Calu3 (cell line): ENCODE measurements around the gene SLC35B3. TPM values are rescaled to one million over a fixed set of nuclear protein-coding genes. Genes with fewer than 3 reads are reported as not detected.
"Not testable (repeated sequence)": the region's sequence is repeated elsewhere in the genome, so short reads cannot be mapped to it uniquely, and the experiment has no call there.

ENCODE experiments used
- BruUV-seq: library from RNA; stranded (reverse); fragments of 400-500 nt; replicated peaks from 2 replicates; lab custom pipeline; 2021; lab: Mats Ljungman, UMichigan
- CTCF ChIA-PET: fragments of 300-600 bp; sonication (Branson Sonifier 250); formaldehyde crosslinking; loops from one replicate; lab custom pipeline; 2022; ENCODE audit warnings: antibody characterized with exemption; lab: Charles Lee
- DNase-seq: peaks from one replicate; pipeline ENCODE4 v3.0.0; 2022
- H3K27ac Mint-ChIP-seq: one replicate; pipeline ENCODE4 v1.8.0; 2022; ENCODE audit warnings: mixed read lengths; ENCODE audit not compliant: unreplicated experiment
- H3K27me3 Mint-ChIP-seq: one replicate; pipeline ENCODE4 v1.8.0; 2022; ENCODE audit warnings: mixed read lengths; ENCODE audit not compliant: unreplicated experiment
- H3K36me3 Mint-ChIP-seq: one replicate; pipeline ENCODE4 v1.8.0; 2022; ENCODE audit warnings: mild to moderate bottlenecking, moderate library complexity, mixed read lengths; ENCODE audit not compliant: insufficient read depth, unreplicated experiment
- H3K4me1 Mint-ChIP-seq: one replicate; pipeline ENCODE4 v1.8.0; 2022; ENCODE audit warnings: mild to moderate bottlenecking, low read depth, mixed read lengths; ENCODE audit not compliant: unreplicated experiment
- H3K4me3 Mint-ChIP-seq: one replicate; pipeline ENCODE4 v1.8.0; 2022; ENCODE audit warnings: mild to moderate bottlenecking, low read depth, moderate library complexity, mixed read lengths; ENCODE audit not compliant: unreplicated experiment
- H3K9me3 Mint-ChIP-seq: one replicate; pipeline ENCODE4 v1.8.0; 2022; ENCODE audit warnings: low read depth, mixed read lengths; ENCODE audit not compliant: unreplicated experiment
- intact Hi-C: fragments of 100-400 bp; cut with micrococcal nuclease; formaldehyde crosslinking; loops from one replicate; pipeline ENCODE4 v1.10.0; 2022; ENCODE audit not compliant: unreplicated experiment
- total RNA-seq: library from RNA; stranded (reverse); gene quantifications from 2 replicates; pipeline ENCODE4 v1.2.3, GENCODE V29; 2022
- TF ChIP-seq, protein P1 (sequence below): fragments of 200-600 bp; IDR thresholded peaks from one replicate; pipeline ENCODE4 v1.8.0; 2022; ENCODE audit warnings: antibody characterized with exemption; ENCODE audit not compliant: unreplicated experiment

SLC35B3 gene
- total RNA-seq, 1 experiment from 2014 or later: 11.0 TPM

DNA sequence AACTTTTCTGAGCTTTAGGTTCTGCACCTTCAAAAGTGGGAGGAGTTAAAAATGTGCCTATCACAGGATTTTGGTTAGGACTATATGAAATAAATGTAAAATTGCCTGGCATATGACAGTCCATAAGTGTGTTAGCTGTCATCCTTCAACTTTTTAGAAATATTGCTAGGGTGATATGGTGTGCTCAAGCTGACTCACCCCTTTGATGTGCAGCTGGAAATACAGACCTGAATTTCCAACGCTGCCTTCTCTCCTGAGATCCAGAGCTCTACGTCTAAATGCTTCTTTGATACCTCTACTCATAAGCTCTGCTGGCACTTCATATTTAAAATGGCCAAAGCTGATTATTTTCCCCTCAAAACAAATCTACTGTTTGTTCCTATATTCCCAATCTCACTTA is 2.7 kb downstream of the SLC35B3 start:
- H3K27ac Mint-ChIP-seq: no peak overlapping the region
- H3K36me3 Mint-ChIP-seq: peaks cover 15% of the 10 kb centered on the region
- TF ChIP-seq, protein P1, sequence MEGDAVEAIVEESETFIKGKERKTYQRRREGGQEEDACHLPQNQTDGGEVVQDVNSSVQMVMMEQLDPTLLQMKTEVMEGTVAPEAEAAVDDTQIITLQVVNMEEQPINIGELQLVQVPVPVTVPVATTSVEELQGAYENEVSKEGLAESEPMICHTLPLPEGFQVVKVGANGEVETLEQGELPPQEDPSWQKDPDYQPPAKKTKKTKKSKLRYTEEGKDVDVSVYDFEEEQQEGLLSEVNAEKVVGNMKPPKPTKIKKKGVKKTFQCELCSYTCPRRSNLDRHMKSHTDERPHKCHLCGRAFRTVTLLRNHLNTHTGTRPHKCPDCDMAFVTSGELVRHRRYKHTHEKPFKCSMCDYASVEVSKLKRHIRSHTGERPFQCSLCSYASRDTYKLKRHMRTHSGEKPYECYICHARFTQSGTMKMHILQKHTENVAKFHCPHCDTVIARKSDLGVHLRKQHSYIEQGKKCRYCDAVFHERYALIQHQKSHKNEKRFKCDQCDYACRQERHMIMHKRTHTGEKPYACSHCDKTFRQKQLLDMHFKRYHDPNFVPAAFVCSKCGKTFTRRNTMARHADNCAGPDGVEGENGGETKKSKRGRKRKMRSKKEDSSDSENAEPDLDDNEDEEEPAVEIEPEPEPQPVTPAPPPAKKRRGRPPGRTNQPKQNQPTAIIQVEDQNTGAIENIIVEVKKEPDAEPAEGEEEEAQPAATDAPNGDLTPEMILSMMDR: no peak
- CTCF ChIA-PET: no interaction called here
- intact Hi-C loops: no loop called here
- no peaks in the 10 kb centered on the region for H3K27me3 Mint-ChIP-seq
- DNase-seq: no peak
- no TSS peak for BruUV-seq
- H3K4me3 Mint-ChIP-seq: peak overlapping the region; percentile 99
- no peaks in the 10 kb centered on the region for H3K9me3 Mint-ChIP-seq
- peaks cover 17% of the 10 kb centered on the region for H3K4me1 Mint-ChIP-seq

DNA sequence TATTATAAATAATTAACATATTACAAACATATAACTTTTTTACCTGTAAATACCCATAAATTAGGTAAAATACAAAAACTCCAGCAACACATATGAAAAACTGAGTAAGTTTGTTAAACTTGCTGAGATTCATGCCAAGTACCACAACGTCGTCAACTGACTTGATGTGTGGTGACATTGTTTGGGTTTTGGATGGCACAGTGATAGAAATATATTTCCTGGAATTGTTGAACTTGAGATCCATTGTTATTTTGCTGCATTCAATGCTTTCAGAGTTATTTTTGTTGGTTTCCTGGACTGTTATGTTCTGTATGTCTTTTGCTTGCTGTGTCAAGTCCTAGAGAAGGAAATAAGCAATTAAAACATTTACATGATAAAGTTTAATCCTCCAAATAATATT is 5.5 kb downstream of the SLC35B3 start:
- no TSS peak for BruUV-seq
- intact Hi-C loops: no loop called here
- no peaks in the 10 kb centered on the region for H3K9me3 Mint-ChIP-seq
- H3K36me3 Mint-ChIP-seq: peaks cover 15% of the 10 kb centered on the region
- peaks cover 17% of the 10 kb centered on the region for H3K4me1 Mint-ChIP-seq
- no peak for DNase-seq
- CTCF ChIA-PET: no interaction called here
- H3K4me3 Mint-ChIP-seq: no peak overlapping the region
- no peaks in the 10 kb centered on the region for H3K27me3 Mint-ChIP-seq
- TF ChIP-seq, protein P1: no peak
- no peak overlapping the region for H3K27ac Mint-ChIP-seq

GRCh38 chr6:8426544-8426943 is 8.8 kb downstream of the SLC35B3 start:
- intact Hi-C loops, H3K4me1 Mint-ChIP-seq, DNase-seq, H3K27ac Mint-ChIP-seq, BruUV-seq, H3K4me3 Mint-ChIP-seq, CTCF ChIA-PET, H3K27me3 Mint-ChIP-seq, H3K9me3 Mint-ChIP-seq, H3K36me3 Mint-ChIP-seq: not testable (repeated sequence)

GRCh38 chr6:8420031-8420588 is 15.2 kb downstream of the SLC35B3 start:
- no peak overlapping the region for H3K4me3 Mint-ChIP-seq
- BruUV-seq: no TSS peak
- H3K9me3 Mint-ChIP-seq: no peaks in the 10 kb centered on the region
- TF ChIP-seq, protein P1: no peak
- intact Hi-C loops: no loop called here
- no peak for DNase-seq
- H3K36me3 Mint-ChIP-seq: peaks cover 5% of the 10 kb centered on the region
- CTCF ChIA-PET: no interaction called here
- H3K4me1 Mint-ChIP-seq: no peaks in the 10 kb centered on the region
- H3K27ac Mint-ChIP-seq: no peak overlapping the region
- no peaks in the 10 kb centered on the region for H3K27me3 Mint-ChIP-seq

GRCh38 chr6:8415913-8416312 is 19.4 kb downstream of the SLC35B3 start:
- DNase-seq: no peak
- Mint-ChIP-seq H3K27ac (no peak overlapping the region), H3K4me3 (no peak overlapping the region), H3K4me1 (no peaks in the 10 kb centered on the region), H3K36me3 (peaks cover 5% of the 10 kb centered on the region), H3K27me3 (no peaks in the 10 kb centered on the region), H3K9me3 (no peaks in the 10 kb centered on the region)
- intact Hi-C loops: no loop called here
- TF ChIP-seq, protein P1: no peak
- CTCF ChIA-PET: no interaction called here
- BruUV-seq: no TSS peak
